Nephron progenitor cell (in vitro differentiated cells): Measurements from ENCODE around the gene SLC29A4.

ENCODE experiments used
- DNase-seq: peaks from one replicate; pipeline ENCODE4 v3.0.0; 2021
- H3K27ac Mint-ChIP-seq: 2 replicates; pipeline ENCODE4 v1.8.0; 2021; ENCODE audit warnings: mild to moderate bottlenecking, moderate library complexity, mixed read lengths
- H3K27me3 Mint-ChIP-seq: 2 replicates; pipeline ENCODE4 v1.8.0; 2021; ENCODE audit warnings: mild to moderate bottlenecking, low read depth, mixed read lengths; ENCODE audit not compliant: poor library complexity
- H3K36me3 Mint-ChIP-seq: 2 replicates; pipeline ENCODE4 v1.8.0; 2021; ENCODE audit warnings: low read depth, mixed read lengths
- H3K4me1 Mint-ChIP-seq: 2 replicates; pipeline ENCODE4 v1.8.0; 2021; ENCODE audit warnings: mixed read lengths
- H3K4me3 Mint-ChIP-seq: 2 replicates; pipeline ENCODE4 v1.8.0; 2021; ENCODE audit warnings: mild to moderate bottlenecking, moderate library complexity, mixed read lengths
- H3K9me3 Mint-ChIP-seq: 2 replicates; pipeline ENCODE4 v1.8.0; 2021; ENCODE audit warnings: mild to moderate bottlenecking, moderate library complexity, mixed read lengths
- TF ChIP-seq, protein P1 (sequence below): fragments of 200-600 bp; sonication (generic); IDR thresholded peaks from 2 replicates; pipeline ENCODE4 v1.5.0; 2021; ENCODE audit warnings: antibody characterized with exemption

SLC29A4 gene

GRCh38 chr7:5282543-5283316 lies at the start of gene SLC29A4:
Gene SLC29A4, plus strand, starts transcription at chr7:5282943. Its CDS starts 4,874 bp downstream, at chr7:5287817.
- Mint-ChIP-seq H3K36me3 (no peaks in the 10 kb centered on the region), H3K4me3 (peak within 1 kb of the TSS; percentile 60)
- DNase-seq, result peak; percentile 66

DNA sequence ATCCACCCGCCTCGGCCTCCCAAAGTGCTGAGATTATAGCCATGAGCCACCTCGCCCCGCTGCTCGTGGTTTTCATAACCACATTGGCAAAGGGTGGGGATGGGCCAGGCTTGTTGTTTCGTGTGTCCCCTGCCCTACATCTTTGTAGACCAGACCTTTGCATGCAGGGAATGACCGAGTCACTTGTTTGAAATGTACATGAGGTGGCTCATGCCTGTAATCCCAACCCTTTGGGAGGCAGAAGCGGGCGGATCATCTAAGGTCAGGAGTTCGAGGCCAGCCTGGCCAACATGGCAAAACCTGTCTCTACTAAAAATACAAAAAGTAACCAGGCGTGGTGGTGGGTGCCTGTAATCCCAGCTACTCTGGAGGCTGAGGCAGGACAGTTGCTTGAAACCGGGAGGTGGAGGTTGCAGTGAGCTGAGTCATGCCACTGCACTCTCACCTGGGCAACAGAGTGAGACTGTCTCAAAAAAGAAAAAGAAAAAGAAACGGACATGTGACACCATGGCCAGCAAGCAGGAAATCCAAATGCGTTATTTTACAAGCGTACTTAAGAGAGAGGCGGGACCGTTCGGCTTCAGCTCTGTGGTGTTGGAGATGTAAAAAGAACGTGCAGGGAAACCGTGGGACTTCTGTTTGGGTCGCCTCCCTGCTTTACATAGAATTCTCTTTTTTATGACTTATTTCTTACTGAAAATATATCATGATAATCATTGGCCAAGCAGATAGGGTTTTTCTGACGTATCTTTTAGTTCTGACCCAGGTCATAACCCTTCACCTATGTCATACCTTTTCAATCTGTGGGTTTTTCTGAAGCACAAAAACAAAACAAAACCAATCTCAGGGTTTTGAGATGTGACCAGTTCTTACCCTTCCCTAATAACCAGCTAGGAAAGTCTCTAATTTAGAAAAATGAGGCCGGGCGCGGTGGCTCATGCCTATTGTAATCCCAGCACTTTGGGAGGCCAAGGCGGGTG lies 47.6 kb upstream of the SLC29A4 start:
- Mint-ChIP-seq H3K9me3 (no peaks in the 10 kb centered on the region), H3K36me3 (peaks cover 32% of the 10 kb centered on the region), H3K4me1 (peaks cover 52% of the 10 kb centered on the region), H3K27me3 (peaks cover 4% of the 10 kb centered on the region), H3K27ac (no peak overlapping the region), H3K4me3 (no peak overlapping the region)
- TF ChIP-seq, protein P1, sequence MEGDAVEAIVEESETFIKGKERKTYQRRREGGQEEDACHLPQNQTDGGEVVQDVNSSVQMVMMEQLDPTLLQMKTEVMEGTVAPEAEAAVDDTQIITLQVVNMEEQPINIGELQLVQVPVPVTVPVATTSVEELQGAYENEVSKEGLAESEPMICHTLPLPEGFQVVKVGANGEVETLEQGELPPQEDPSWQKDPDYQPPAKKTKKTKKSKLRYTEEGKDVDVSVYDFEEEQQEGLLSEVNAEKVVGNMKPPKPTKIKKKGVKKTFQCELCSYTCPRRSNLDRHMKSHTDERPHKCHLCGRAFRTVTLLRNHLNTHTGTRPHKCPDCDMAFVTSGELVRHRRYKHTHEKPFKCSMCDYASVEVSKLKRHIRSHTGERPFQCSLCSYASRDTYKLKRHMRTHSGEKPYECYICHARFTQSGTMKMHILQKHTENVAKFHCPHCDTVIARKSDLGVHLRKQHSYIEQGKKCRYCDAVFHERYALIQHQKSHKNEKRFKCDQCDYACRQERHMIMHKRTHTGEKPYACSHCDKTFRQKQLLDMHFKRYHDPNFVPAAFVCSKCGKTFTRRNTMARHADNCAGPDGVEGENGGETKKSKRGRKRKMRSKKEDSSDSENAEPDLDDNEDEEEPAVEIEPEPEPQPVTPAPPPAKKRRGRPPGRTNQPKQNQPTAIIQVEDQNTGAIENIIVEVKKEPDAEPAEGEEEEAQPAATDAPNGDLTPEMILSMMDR, result no peak
- DNase-seq, result no peak

More at GRCh38 chr7:5282543-5283316, at the start of gene SLC29A4:
- peaks cover 4% of the 10 kb centered on the region for H3K4me1 Mint-ChIP-seq
- H3K27ac Mint-ChIP-seq, result no peak within 1 kb of the TSS
- TF ChIP-seq, protein P1, result no peak
- peaks cover 35% of the 10 kb centered on the region for H3K27me3 Mint-ChIP-seq
- H3K9me3 Mint-ChIP-seq, result no peaks in the 10 kb centered on the region

DNA sequence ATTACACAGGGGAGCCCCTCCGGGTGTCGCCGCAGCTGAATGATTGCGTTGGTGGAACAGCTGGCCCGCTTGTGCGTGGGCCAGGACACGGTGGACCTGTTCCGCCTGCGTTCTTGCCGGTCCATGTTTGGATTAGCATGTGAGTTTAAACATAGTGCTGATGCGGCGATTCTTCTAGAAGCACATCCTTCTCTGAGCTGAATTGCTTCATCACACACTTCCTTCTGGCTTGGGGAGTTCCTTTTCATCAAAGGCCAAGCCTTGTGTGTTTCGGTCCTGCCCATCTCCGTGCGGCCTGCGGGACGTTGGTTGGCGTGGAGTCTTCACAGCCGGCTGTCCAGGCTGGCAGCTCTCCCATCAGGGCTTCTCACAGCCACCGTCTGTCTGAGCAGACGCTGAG lies 45.5 kb upstream of the SLC29A4 start:
- H3K36me3 Mint-ChIP-seq, result peaks cover 11% of the 10 kb centered on the region
- TF ChIP-seq, protein P1, result no peak
- H3K4me1 Mint-ChIP-seq, result peaks cover 49% of the 10 kb centered on the region
- H3K9me3 Mint-ChIP-seq, result no peaks in the 10 kb centered on the region
- peak overlapping the region; percentile 56 for H3K27ac Mint-ChIP-seq
- DNase-seq, result no peak
- peaks cover 24% of the 10 kb centered on the region for H3K27me3 Mint-ChIP-seq
- H3K4me3 Mint-ChIP-seq, result no peak overlapping the region

GRCh38 chr7:5238500-5238899 lies 44.2 kb upstream of the SLC29A4 start:
- DNase-seq, result no peak
- Mint-ChIP-seq H3K36me3 (peaks cover 3% of the 10 kb centered on the region), H3K4me3 (no peak overlapping the region), H3K27ac (peak overlapping the region; percentile 66), H3K9me3 (no peaks in the 10 kb centered on the region), H3K27me3 (peaks cover 29% of the 10 kb centered on the region), H3K4me1 (peaks cover 47% of the 10 kb centered on the region)
- TF ChIP-seq, protein P1, result no peak

DNA sequence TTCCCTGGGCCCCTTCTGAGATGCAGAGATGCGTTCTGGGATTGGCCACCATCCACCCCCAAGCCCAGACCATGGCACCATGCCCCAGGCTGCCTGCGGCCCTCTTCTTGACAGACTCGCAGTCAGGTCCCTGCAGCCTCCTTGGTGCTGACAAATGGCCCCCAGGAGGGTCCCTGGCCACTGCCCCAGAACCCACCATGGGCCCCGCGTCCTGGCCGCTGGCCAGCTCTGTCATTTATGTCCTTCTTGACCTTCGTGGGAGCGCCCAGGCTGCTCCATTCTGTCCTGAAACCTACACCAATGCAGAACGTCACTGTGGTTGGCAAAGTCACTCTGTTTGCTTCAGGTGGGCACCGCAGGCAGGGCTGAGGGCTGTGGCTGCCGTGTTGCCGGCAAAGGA lies 39.5 kb upstream of the SLC29A4 start:
- Mint-ChIP-seq H3K9me3 (peaks cover 11% of the 10 kb centered on the region), H3K36me3 (no peaks in the 10 kb centered on the region), H3K4me3 (no peak overlapping the region), H3K4me1 (peaks cover 33% of the 10 kb centered on the region), H3K27ac (no peak overlapping the region), H3K27me3 (peaks cover 29% of the 10 kb centered on the region)
- TF ChIP-seq, protein P1, result no peak
- DNase-seq, result no peak
